HEK293 (cell line): ENCODE measurements around the gene KIF19.

Experiments used
- SETDB1 ChIP-seq: IDR thresholded peaks from one replicate; pipeline ENCODE4 v1.6.1; 2017; ENCODE audit warnings: mild to moderate bottlenecking, low read length, moderate library complexity, mixed read lengths; ENCODE audit not compliant: insufficient read length
- TF ChIP-seq, protein P1 (sequence below): fragments of 450-650 bp; formaldehyde crosslinking; IDR thresholded peaks from 2 replicates; pipeline ENCODE4 v1.5.1; 2016; ENCODE audit warnings: missing biosample characterization, missing genetic modification characterization
- TF ChIP-seq, protein P2 (sequence below): fragments of 450-650 bp; formaldehyde crosslinking; IDR thresholded peaks from 2 replicates; pipeline ENCODE4 v1.5.1; 2016; ENCODE audit warnings: missing biosample characterization, missing genetic modification characterization

DNA sequence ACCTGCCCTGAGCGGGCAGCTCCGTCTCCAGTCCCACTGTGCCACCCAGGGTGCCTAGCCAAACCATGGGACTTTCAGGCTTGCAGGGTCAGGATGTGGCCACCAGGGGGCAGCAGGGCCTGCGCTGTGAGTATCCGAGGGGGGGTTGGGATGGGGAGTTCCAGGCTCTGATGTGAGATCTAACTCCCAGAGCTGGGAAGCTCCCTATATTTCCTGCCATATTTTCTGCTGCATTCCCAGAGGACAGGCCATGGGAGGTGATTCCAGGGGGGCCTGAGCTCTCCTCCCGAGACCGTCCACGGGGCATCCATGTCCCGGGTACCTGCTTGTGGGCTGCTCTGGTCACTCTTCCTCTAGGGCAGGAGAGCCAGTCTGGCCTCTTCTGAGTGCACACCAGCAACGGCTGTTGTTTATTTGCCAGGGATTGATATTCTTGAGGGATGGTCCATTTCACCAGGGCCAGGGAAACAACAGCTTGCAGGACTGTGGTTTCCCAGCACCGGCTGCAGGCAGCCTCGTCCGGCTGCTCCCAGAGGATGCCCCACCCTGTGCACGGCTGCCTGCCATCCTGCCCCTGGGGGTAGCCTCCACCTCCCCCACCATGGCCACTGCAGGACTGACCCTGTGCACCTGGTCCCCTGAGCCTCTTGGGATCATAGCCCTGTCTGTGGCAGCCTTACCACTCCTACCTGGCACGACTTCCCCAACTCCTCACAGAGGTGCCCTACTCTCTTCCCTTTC lies 42.5 kb downstream of the KIF19 start:
- no peak for TF ChIP-seq SETDB1
- TF ChIP-seq, protein P1, sequence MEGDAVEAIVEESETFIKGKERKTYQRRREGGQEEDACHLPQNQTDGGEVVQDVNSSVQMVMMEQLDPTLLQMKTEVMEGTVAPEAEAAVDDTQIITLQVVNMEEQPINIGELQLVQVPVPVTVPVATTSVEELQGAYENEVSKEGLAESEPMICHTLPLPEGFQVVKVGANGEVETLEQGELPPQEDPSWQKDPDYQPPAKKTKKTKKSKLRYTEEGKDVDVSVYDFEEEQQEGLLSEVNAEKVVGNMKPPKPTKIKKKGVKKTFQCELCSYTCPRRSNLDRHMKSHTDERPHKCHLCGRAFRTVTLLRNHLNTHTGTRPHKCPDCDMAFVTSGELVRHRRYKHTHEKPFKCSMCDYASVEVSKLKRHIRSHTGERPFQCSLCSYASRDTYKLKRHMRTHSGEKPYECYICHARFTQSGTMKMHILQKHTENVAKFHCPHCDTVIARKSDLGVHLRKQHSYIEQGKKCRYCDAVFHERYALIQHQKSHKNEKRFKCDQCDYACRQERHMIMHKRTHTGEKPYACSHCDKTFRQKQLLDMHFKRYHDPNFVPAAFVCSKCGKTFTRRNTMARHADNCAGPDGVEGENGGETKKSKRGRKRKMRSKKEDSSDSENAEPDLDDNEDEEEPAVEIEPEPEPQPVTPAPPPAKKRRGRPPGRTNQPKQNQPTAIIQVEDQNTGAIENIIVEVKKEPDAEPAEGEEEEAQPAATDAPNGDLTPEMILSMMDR (tag by site-specific recombination): peak; percentile 81
- TF ChIP-seq, protein P2, sequence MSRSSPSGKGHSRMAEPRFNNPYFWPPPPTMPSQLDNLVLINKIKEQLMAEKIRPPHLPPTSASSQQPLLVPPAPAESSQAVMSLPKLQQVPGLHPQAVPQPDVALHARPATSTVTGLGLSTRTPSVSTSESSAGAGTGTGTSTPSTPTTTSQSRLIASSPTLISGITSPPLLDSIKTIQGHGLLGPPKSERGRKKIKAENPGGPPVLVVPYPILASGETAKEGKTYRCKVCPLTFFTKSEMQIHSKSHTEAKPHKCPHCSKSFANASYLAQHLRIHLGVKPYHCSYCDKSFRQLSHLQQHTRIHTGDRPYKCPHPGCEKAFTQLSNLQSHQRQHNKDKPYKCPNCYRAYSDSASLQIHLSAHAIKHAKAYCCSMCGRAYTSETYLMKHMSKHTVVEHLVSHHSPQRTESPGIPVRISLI (tag by site-specific recombination): no peak
